Skeletal muscle tissue (tissue), 4 donors: ENCODE results near the gene ONECUT2. TPM values are rescaled to one million over a fixed set of nuclear protein-coding genes. Genes with fewer than 3 reads are reported as not detected.
A peak's percentile ranks its signal among the peaks of the same experiment; 100 is the strongest.

Source experiments
- H3K27ac ChIP-seq: one replicate; pipeline ENCODE4 v1.7.0; 2013; ENCODE audit warnings: mild to moderate bottlenecking, low read depth, low read length, inconsistent platforms
- H3K27me3 ChIP-seq, 3 donors: one replicate each; pipeline ENCODE4 v1.7.0; 2013; ENCODE audit warnings: low read length in 3 of 3; ENCODE audit not compliant: control insufficient read depth in 3 of 3, insufficient read depth in 3 of 3
- H3K36me3 ChIP-seq, 3 donors: one replicate each; pipeline ENCODE4 v1.7.0; 2013; ENCODE audit warnings: low read length in 3 of 3; ENCODE audit not compliant: control insufficient read depth in 3 of 3, insufficient read depth in 3 of 3
- H3K4me1 ChIP-seq, 3 donors: one replicate each; pipeline ENCODE4 v1.7.0; 2013; ENCODE audit warnings: low read length in 3 of 3, mild to moderate bottlenecking in 3 of 3; ENCODE audit not compliant: control insufficient read depth in 3 of 3, insufficient read depth in 3 of 3
- H3K4me3 ChIP-seq, 3 donors: one replicate each; pipeline ENCODE4 v1.7.0; 2013; ENCODE audit warnings: low read length in 3 of 3
- H3K9ac ChIP-seq, 3 donors: one replicate each; pipeline ENCODE4 v1.7.0; 2013; ENCODE audit warnings: low read length in 3 of 3, mild to moderate bottlenecking in 3 of 3, moderate library complexity in 2 of 3, low read depth in 1 of 3
- H3K9me3 ChIP-seq, 3 donors: one replicate each; pipeline ENCODE4 v1.7.0; 2013; ENCODE audit warnings: low read length in 3 of 3; ENCODE audit not compliant: control insufficient read depth in 3 of 3
- total RNA-seq: library from RNA; depleted of rRNA; stranded (reverse); fragments of >200 nt; gene quantifications from one replicate; pipeline ENCODE4 v1.2.3, GENCODE V29; 2014
- donor health status: Osteomylitis.

ONECUT2 gene
- total RNA-seq, 1 donor from 2014 or later, result not detected

GRCh38 chr18:57444301-57444759, 9.2 kb downstream of the ONECUT2 start:
- Histone ChIP-seq H3K9ac (no peak overlapping the region), H3K27ac (no peak overlapping the region), H3K36me3 (no peaks in the 10 kb centered on the region), H3K9me3 (no peaks in the 10 kb centered on the region), H3K4me3 (no peak overlapping the region), H3K27me3 (peaks cover 59 to 63% (median 60%) of the 10 kb centered on the region in 3 donors), H3K4me1 (peaks cover 5 to 11% (median 9%) of the 10 kb centered on the region in 3 donors)

DNA sequence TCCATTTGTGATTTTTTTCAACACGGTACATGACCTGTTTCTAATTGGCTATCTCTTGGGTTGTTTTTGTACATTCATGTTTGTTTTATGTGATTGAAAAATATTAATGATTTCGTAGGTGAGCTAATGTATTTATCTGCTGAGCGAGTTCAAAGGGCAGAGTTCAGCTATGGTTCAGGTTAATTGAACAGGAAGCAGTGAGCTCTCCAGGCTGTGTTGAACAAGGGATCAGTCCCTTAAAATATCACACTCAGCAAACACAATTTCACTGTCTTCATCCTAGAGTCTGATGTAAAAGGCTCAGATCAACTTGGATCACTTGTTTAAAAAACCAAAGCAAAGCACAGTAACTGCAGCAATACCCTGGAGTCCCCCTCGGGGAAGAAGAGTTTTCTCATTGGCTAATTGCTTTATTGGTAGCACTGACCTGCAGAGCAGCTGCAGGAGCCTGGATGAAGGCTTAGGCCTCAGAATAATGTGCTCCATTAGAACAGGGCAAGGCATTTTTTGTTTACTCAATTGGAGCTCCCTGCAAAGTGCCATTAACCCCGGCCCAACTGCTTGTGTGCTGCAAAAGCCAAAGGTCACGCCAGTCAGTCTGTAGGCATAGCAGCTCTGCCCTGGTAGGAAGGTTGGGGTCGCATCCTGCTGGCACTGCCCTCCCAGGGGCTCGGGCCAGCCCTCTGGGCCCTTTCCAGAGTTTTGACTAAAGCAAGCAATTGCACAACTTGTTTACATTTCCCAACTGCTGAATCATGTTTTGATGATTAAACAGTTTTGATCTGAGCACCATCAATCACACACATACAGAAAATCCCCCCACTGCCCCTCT, 10.5 kb downstream of the ONECUT2 start:
- Histone ChIP-seq H3K27me3 (peaks cover 46 to 49% (median 48%) of the 10 kb centered on the region in 3 donors), H3K9ac (no peak overlapping the region), H3K4me1 (peaks cover 0 to 3% (median under 1%) of the 10 kb centered on the region in 3 donors), H3K27ac (no peak overlapping the region), H3K9me3 (no peaks in the 10 kb centered on the region), H3K36me3 (no peaks in the 10 kb centered on the region), H3K4me3 (no peak overlapping the region)

- Histone ChIP-seq H3K27me3 (peaks cover 41 to 44% (median 43%) of the 10 kb centered on the region in 3 donors), H3K36me3 (no peaks in the 10 kb centered on the region), H3K9ac (no peak overlapping the region), H3K4me3 (no peak overlapping the region), H3K27ac (no peak overlapping the region), H3K4me1 (no peaks in the 10 kb centered on the region), H3K9me3 (no peaks in the 10 kb centered on the region)
Measured at GRCh38 chr18:57446322-57446721, 11.1 kb downstream of the ONECUT2 start.

GRCh38 chr18:57447154-57447621, 12.0 kb downstream of the ONECUT2 start:
- Histone ChIP-seq H3K9me3 (no peaks in the 10 kb centered on the region), H3K27me3 (peaks cover 33 to 39% (median 38%) of the 10 kb centered on the region in 3 donors), H3K9ac (no peak overlapping the region), H3K4me3 (no peak overlapping the region), H3K27ac (no peak overlapping the region), H3K36me3 (no peaks in the 10 kb centered on the region), H3K4me1 (no peaks in the 10 kb centered on the region)

GRCh38 chr18:57455576-57456129, 20.5 kb downstream of the ONECUT2 start:
- no peaks in the 10 kb centered on the region for H3K4me1 ChIP-seq
- H3K27me3 ChIP-seq, result peaks cover 6 to 12% (median 9%) of the 10 kb centered on the region in 3 donors
- H3K36me3 ChIP-seq, result no peaks in the 10 kb centered on the region
- no peak overlapping the region for H3K9ac ChIP-seq
- no peak overlapping the region for H3K27ac ChIP-seq
- no peak overlapping the region for H3K4me3 ChIP-seq
- no peaks in the 10 kb centered on the region for H3K9me3 ChIP-seq

GRCh38 chr18:57461652-57462269, 26.6 kb downstream of the ONECUT2 start:
- peaks cover 0 to 3% (median 2%) of the 10 kb centered on the region in 3 donors for H3K4me1 ChIP-seq
- peaks cover 0 to 3% (median 0%) of the 10 kb centered on the region in 3 donors for H3K27me3 ChIP-seq
- no peaks in the 10 kb centered on the region for H3K36me3 ChIP-seq
- no peak overlapping the region for H3K27ac ChIP-seq
- no peaks in the 10 kb centered on the region for H3K9me3 ChIP-seq
- H3K9ac ChIP-seq, result no peak overlapping the region
- no peak overlapping the region for H3K4me3 ChIP-seq

DNA sequence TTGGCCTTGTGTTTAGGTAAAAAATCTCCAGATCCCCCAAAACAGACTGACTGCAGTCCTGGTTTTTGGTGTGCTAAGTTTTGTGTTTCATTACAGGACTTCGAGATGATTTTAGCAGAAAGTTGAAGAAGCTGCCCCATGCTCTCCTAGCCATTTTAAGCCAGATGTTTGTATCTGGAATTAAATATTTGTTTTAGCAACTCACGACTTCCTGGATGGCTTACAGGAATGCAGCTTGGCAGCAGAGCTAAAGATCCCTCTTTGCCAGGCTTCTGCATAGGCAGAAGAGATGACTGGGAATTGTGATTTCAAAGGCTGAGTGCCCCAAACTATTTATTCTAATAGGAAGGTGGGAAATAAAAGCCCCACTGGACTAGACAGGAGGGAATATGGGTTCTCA, 31.1 kb downstream of the ONECUT2 start:
- H3K4me1 ChIP-seq, result peaks cover 0 to 4% (median 2%) of the 10 kb centered on the region in 3 donors
- H3K4me3 ChIP-seq, result no peak overlapping the region
- H3K9ac ChIP-seq, result no peak overlapping the region
- no peaks in the 10 kb centered on the region for H3K9me3 ChIP-seq
- H3K27ac ChIP-seq, result no peak overlapping the region
- peaks cover 0 to 5% (median 2%) of the 10 kb centered on the region in 3 donors for H3K27me3 ChIP-seq
- H3K36me3 ChIP-seq, result no peaks in the 10 kb centered on the region

DNA sequence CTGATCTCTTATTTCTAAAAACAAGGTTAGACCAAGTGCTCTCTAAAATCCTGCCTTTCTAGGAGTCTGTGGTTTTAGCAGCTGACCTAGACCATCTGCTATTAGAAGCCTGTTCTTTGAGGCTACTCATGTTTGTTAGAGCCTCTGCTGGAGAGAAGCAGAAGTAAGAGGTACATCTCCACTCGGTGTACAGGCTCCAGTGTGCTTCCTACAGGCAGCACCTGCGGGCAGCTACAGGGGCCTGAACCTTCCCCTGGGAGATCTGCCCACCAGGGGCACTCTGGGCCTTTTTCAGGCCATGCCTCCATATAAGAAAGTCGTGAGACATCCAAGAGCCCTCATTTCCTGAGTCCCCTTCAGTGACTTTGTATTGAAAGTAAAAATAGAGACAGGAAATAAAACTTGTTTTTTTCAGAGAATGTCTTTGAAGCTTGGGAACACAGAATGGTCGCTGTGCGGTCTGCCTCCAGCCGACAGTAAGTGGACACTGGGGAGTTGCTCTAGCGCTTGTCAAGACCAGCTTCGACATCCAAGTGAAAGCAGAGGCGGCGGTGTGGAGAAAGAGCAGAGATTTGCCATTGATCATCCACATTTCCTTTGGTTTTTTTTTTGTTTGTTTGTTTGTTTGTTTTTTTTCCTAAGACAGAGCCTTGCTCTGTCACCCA, 31.7 kb downstream of the ONECUT2 start:
- peak overlapping the region in 1 of 3 donors; percentile 22 for H3K4me3 ChIP-seq
- no peaks in the 10 kb centered on the region for H3K36me3 ChIP-seq
- no peaks in the 10 kb centered on the region for H3K9me3 ChIP-seq
- H3K27ac ChIP-seq, result no peak overlapping the region
- peaks cover 0 to 4% (median 2%) of the 10 kb centered on the region in 3 donors for H3K4me1 ChIP-seq
- H3K27me3 ChIP-seq, result peaks cover 0 to 5% (median 2%) of the 10 kb centered on the region in 3 donors
- H3K9ac ChIP-seq, result no peak overlapping the region

GRCh38 chr18:57469884-57470283, 34.7 kb downstream of the ONECUT2 start:
- H3K36me3 ChIP-seq, result no peaks in the 10 kb centered on the region
- peaks cover 0 to 4% (median 2%) of the 10 kb centered on the region in 3 donors for H3K4me1 ChIP-seq
- H3K9me3 ChIP-seq, result no peaks in the 10 kb centered on the region
- H3K27me3 ChIP-seq, result peaks cover 0 to 8% (median 4%) of the 10 kb centered on the region in 3 donors
- no peak overlapping the region for H3K27ac ChIP-seq
- no peak overlapping the region for H3K4me3 ChIP-seq
- no peak overlapping the region for H3K9ac ChIP-seq
